Subcutaneous abdominal adipose tissue (tissue), 5 donors: ENCODE results near the gene IGF2.

Experiments
- H3K27ac ChIP-seq: one replicate; pipeline ENCODE4 v1.7.0; 2013; ENCODE audit warnings: low read depth, mild to moderate bottlenecking, inconsistent platforms, low read length, moderate library complexity
- H3K27me3 ChIP-seq, 5 donors: one replicate each; pipeline ENCODE4 v1.7.0; 2013; ENCODE audit warnings: low read length in 5 of 5, inconsistent platforms in 1 of 5; ENCODE audit not compliant: control insufficient read depth in 5 of 5, insufficient read depth in 4 of 5
- H3K36me3 ChIP-seq, 5 donors: one replicate each; pipeline ENCODE4 v1.7.0; 2013; ENCODE audit warnings: low read length in 5 of 5; ENCODE audit not compliant: control insufficient read depth in 5 of 5, insufficient read depth in 5 of 5
- H3K4me1 ChIP-seq, 5 donors: one replicate each; pipeline ENCODE4 v1.7.0; 2013; ENCODE audit warnings: low read length in 5 of 5, mild to moderate bottlenecking in 3 of 5, moderate library complexity in 1 of 5; ENCODE audit not compliant: control insufficient read depth in 5 of 5, insufficient read depth in 5 of 5
- H3K4me3 ChIP-seq, 5 donors: one replicate each; pipeline ENCODE4 v1.7.0; 2013; ENCODE audit warnings: low read length in 5 of 5, low read depth in 1 of 5
- H3K9ac ChIP-seq, 5 donors: one replicate each; pipeline ENCODE4 v1.7.0; 2013; ENCODE audit warnings: low read length in 5 of 5, mild to moderate bottlenecking in 4 of 5, moderate library complexity in 3 of 5
- H3K9me3 ChIP-seq, 5 donors: one replicate each; pipeline ENCODE4 v1.7.0; 2013; ENCODE audit warnings: low read length in 5 of 5; ENCODE audit not compliant: control insufficient read depth in 5 of 5
- donor health status: healthy.
- donor health status: healthy.
- donor health status: healthy.
- donor health status: healthy.
- donor health status: healthy.

Gene IGF2

GRCh38 chr11:2171591-2172003, 32.4 kb upstream of the IGF2 start, which contains the start of gene TH:
Gene TH, minus strand, starts transcription at chr11:2171815. Its CDS starts 29 bp downstream, at chr11:2171786.
- no peaks in the 10 kb centered on the region for H3K36me3 ChIP-seq
- peaks cover 0 to 2% (median 0%) of the 10 kb centered on the region in 5 donors for H3K9me3 ChIP-seq
- no peak within 1 kb of the TSS for H3K4me3 ChIP-seq
- no peak within 1 kb of the TSS for H3K27ac ChIP-seq
- no peak within 1 kb of the TSS for H3K9ac ChIP-seq
- H3K27me3 ChIP-seq, result peaks cover 7 to 47% (median 37%) of the 10 kb centered on the region in 5 donors
- H3K4me1 ChIP-seq, result peaks cover 0 to 2% (median under 1%) of the 10 kb centered on the region in 5 donors

GRCh38 chr11:2169626-2170570, 30.7 kb upstream of the IGF2 start:
- no peak overlapping the region for H3K4me3 ChIP-seq
- H3K27ac ChIP-seq, result no peak overlapping the region
- H3K9ac ChIP-seq, result no peak overlapping the region
- H3K27me3 ChIP-seq, result peaks cover 18 to 54% (median 43%) of the 10 kb centered on the region in 5 donors
- peaks cover 0 to 10% (median 6%) of the 10 kb centered on the region in 5 donors for H3K4me1 ChIP-seq
- no peaks in the 10 kb centered on the region for H3K36me3 ChIP-seq
- H3K9me3 ChIP-seq, result peaks cover 0 to 2% (median 0%) of the 10 kb centered on the region in 5 donors

DNA sequence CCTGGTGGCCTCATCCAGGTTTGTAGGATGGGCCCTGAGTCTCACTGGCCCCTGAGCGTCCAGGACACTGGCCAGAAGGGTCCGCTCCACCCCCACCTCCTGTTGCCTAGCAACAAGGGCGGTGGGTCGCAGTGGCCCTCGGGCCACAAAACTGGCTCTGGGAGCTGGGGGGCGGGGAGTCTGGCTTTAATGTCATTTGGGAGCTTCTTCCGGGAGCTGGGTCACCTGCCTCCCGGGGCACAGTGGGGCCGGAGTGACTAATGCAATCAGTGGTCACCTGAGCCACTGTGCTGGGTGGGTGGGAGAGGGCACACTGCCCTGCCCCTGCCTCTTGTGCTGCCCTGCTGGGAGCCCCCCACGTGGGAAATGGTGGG, 29.8 kb upstream of the IGF2 start:
- peaks cover 20 to 54% (median 40%) of the 10 kb centered on the region in 5 donors for H3K27me3 ChIP-seq
- no peak overlapping the region for H3K27ac ChIP-seq
- H3K4me1 ChIP-seq, result peaks cover 0 to 10% (median 6%) of the 10 kb centered on the region in 5 donors
- no peak overlapping the region for H3K9ac ChIP-seq
- no peak overlapping the region for H3K4me3 ChIP-seq
- H3K9me3 ChIP-seq, result peaks cover 0 to 2% (median 0%) of the 10 kb centered on the region in 5 donors
- no peaks in the 10 kb centered on the region for H3K36me3 ChIP-seq

DNA sequence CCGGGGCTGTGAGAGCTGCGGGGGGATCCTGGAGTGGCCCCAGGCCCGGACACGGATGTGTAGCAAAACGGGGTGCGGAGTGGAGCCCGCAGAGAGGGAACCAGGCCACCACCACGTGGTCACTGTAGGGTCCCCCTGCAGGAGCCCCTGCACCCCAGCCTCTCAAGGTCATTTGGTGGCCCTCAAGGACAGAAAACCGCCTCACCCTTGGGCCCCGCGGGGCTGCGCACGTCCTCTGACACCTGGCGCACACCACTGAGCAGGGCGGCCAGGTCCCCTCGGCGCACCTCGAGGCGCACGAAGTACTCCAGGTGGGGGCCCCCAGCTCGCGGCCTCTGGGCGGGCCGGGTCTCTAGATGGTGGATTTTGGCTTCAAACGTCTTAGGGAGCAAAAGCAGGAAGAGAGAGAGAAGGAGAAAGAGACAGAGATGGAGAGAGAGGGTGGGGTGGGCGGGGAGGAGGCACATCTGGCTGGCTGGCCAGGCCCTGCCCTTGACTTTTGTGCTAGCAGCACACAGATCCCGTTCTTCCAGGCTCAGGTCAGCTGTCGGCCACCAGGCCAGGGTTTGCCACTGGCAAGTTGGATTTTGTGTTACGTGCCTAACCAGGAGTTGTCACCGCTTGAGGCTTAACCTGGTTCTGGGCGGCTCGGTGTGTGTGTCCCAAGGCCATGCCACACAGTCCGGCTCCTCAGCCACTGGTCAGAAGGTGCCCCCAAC, 29.3 kb upstream of the IGF2 start:
- Histone ChIP-seq H3K36me3 (no peaks in the 10 kb centered on the region), H3K27me3 (peaks cover 22 to 54% (median 44%) of the 10 kb centered on the region in 5 donors), H3K4me3 (no peak overlapping the region), H3K9ac (no peak overlapping the region), H3K4me1 (peaks cover 0 to 10% (median 6%) of the 10 kb centered on the region in 5 donors), H3K27ac (no peak overlapping the region), H3K9me3 (peaks cover 0 to 2% (median 0%) of the 10 kb centered on the region in 5 donors)

DNA sequence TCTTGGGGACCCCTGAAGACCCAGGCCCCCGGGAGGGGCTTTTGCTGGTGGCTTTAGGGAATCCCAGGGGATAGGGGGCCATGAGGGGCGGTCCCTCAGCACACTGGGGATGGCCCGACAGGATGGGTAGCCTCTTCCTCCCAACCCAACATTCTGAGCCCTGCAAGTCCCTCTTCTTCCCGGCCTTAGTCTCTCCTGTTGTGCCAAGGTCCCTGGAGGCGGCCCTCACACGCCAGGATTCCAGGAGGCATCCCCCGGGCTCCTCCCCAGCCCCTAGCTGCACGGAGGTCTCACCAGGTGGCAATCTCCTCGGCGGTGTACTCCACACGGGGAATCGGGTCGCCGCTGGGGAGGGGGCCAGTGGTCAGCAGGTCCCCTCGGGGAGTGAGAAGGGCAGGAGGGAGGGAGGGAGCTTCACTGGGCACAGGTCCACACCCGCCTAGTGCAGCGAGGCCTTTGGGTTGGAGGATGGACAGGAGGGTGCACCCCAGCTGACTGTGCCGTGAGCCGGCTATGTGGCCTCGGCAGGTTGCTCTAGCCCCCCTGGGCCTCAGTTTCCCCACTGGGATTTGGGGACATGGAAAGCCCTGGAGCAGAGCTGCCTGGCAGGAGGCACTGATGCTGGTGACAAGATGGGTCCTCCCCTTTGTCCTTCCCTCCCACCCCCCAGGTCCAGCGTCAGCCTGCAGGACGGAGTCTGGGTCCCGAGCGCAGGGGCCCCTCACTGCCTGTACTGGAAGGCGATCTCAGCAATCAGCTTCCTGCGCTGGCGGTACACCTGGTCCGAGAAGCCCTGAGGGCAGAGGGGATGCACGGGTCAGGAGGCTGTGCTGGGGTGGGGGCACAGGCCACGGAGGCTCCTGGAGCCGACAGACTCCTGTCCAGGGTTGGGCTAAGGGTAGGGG, 28.2 kb upstream of the IGF2 start:
- Histone ChIP-seq H3K9me3 (no peaks in the 10 kb centered on the region), H3K9ac (no peak overlapping the region), H3K4me3 (no peak overlapping the region), H3K4me1 (peaks cover 0 to 10% (median 6%) of the 10 kb centered on the region in 5 donors), H3K27ac (no peak overlapping the region), H3K27me3 (peaks cover 27 to 60% (median 53%) of the 10 kb centered on the region in 5 donors), H3K36me3 (no peaks in the 10 kb centered on the region)

DNA sequence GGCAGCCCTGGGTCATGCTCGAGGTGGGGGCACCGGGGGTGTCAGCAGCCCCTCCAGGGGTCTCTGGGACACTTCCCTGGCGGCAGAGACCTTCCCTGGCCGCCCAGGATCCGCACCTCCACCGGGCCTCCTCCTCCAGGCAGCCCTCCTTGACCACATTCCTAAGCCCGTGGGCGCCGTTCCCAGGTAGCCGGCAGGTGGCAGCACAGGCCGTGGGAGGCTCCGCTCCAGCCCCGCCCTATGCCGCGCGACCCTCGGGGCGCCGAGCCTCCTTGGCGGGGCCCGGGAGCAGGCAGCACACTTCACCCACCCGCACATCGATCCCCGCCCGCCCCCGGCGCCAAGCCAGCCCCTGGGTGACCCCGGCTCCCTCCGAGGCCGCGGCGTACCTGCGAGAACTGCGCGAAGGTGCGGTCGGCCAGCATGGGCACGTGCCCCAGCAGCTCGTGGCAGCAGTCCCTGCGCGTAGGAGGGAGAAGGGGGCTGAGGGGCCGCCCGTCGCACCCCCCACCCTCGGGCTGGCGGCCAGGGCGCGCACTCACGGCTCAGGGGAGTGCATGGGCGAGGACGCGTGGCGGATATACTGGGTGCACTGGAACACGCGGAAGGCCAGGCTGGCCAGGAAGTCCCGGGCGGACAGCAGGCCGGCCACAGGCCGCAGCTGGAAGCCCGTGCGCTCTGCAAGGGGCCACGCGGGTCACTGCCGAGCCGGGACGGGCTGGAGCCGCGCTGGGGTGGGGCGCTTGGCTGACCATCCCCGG, 27.1 kb upstream of the IGF2 start:
- Histone ChIP-seq H3K27ac (no peak overlapping the region), H3K4me1 (peaks cover 0 to 10% (median 6%) of the 10 kb centered on the region in 5 donors), H3K27me3 (peaks cover 26 to 59% (median 55%) of the 10 kb centered on the region in 5 donors), H3K4me3 (peak overlapping the region in 1 of 5 donors; percentile 28), H3K9ac (no peak overlapping the region), H3K9me3 (no peaks in the 10 kb centered on the region), H3K36me3 (no peaks in the 10 kb centered on the region)

DNA sequence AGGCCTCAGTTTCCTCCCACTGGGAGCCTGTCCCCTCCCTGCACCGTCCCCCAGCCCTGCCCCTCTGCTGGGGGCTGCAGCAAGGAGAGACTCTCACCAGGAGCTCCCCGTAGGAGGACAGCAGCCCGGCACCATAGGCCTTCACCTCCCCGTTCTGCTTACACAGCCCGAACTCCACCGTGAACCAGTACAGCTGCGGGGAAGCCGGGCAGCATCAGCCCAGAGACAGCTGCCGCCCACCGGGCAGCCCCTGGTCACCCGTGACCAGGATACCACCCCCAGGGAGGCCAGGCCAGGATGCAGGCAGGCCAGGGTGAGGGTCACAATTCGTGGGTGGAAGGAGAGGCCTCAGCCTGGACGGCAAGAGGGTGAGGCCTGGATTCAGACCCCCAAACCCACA, 26.4 kb upstream of the IGF2 start:
- Histone ChIP-seq H3K9ac (no peak overlapping the region), H3K4me3 (no peak overlapping the region), H3K9me3 (no peaks in the 10 kb centered on the region), H3K36me3 (no peaks in the 10 kb centered on the region), H3K27ac (no peak overlapping the region), H3K27me3 (peaks cover 22 to 62% (median 55%) of the 10 kb centered on the region in 5 donors), H3K4me1 (peaks cover 0 to 10% (median 6%) of the 10 kb centered on the region in 5 donors)

- H3K4me3 ChIP-seq, result no peak overlapping the region
- H3K27me3 ChIP-seq, result peaks cover 22 to 59% (median 55%) of the 10 kb centered on the region in 5 donors
- H3K9ac ChIP-seq, result no peak overlapping the region
- no peaks in the 10 kb centered on the region for H3K9me3 ChIP-seq
- H3K27ac ChIP-seq, result no peak overlapping the region
- H3K4me1 ChIP-seq, result peaks cover 0 to 10% (median 6%) of the 10 kb centered on the region in 5 donors
- no peaks in the 10 kb centered on the region for H3K36me3 ChIP-seq
Observed at GRCh38 chr11:2164861-2165555, 25.8 kb upstream of the IGF2 start.
